HUES48 (cell line): ENCODE measurements around the gene ITFG2.
A peak's percentile ranks its signal among the peaks of the same experiment; 100 is the strongest.

Experiments used
- H3K27ac ChIP-seq: one replicate; pipeline ENCODE4 v1.7.0; 2013; ENCODE audit warnings: low read depth, low read length, inconsistent platforms
- H3K27me3 ChIP-seq: 2 replicates; pipeline ENCODE4 v1.6.1; 2013; ENCODE audit warnings: mild to moderate bottlenecking, low read length; ENCODE audit not compliant: control insufficient read depth, insufficient read depth
- H3K36me3 ChIP-seq: 2 replicates; pipeline ENCODE4 v1.6.1; 2013; ENCODE audit warnings: low read length; ENCODE audit not compliant: control insufficient read depth, insufficient read depth
- H3K4me1 ChIP-seq: 2 replicates; pipeline ENCODE4 v1.6.1; 2013; ENCODE audit warnings: mild to moderate bottlenecking, low read length; ENCODE audit not compliant: control insufficient read depth, insufficient read depth
- H3K4me3 ChIP-seq: 2 replicates; pipeline ENCODE4 v1.5.1; 2013; ENCODE audit warnings: mild to moderate bottlenecking, low read depth, low read length
- H3K9ac ChIP-seq: 2 replicates; pipeline ENCODE4 v1.6.1; 2013; ENCODE audit warnings: mild to moderate bottlenecking, low read depth, low read length, moderate library complexity
- H3K9me3 ChIP-seq: 2 replicates; pipeline ENCODE4 v1.6.1; 2013; ENCODE audit warnings: low read length; ENCODE audit not compliant: control insufficient read depth, insufficient read depth

ITFG2 gene

GRCh38 chr12:2776129-2776806, 36.2 kb upstream of the ITFG2 start:
- H3K4me1 ChIP-seq = peaks cover 15% of the 10 kb centered on the region
- H3K27ac ChIP-seq = no peak overlapping the region
- H3K9me3 ChIP-seq = no peaks in the 10 kb centered on the region
- no peaks in the 10 kb centered on the region for H3K36me3 ChIP-seq
- no peaks in the 10 kb centered on the region for H3K27me3 ChIP-seq
- no peak overlapping the region for H3K4me3 ChIP-seq
- no peak overlapping the region for H3K9ac ChIP-seq

DNA sequence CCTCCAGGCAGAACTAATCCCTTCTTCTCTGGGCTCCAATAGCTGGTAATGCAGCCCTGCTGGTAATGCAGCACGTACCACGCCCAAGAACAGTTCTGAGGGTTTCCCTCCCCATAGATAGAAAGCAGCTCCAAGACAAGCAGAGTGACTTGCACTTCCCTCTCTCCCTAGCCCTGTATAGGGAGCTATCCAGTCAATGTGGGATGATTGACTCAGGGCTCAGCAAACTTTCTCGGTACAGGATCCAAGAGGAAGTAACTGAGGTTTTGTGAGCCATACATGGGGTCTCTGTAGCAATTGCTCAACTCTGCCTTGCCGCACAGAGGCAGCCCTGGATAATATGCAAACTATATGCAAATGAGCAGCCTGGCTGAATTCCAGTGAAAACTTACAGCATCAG, 33.2 kb upstream of the ITFG2 start:
- Histone ChIP-seq H3K27me3 (peaks cover 7% of the 10 kb centered on the region; the same call in 1 of the 2 replicates), H3K36me3 (no peaks in the 10 kb centered on the region), H3K27ac (no peak overlapping the region)

GRCh38 chr12:2783936-2784600, 28.4 kb upstream of the ITFG2 start:
- Histone ChIP-seq H3K9ac (no peak overlapping the region), H3K4me1 (peaks cover 7% of the 10 kb centered on the region), H3K36me3 (no peaks in the 10 kb centered on the region), H3K9me3 (no peaks in the 10 kb centered on the region), H3K4me3 (no peak overlapping the region), H3K27ac (no peak overlapping the region), H3K27me3 (peaks cover 7% of the 10 kb centered on the region; the same call in 1 of the 2 replicates)

More for the DNA sequence above, 33.2 kb upstream of the ITFG2 start:
- H3K4me3 ChIP-seq = no peak overlapping the region
- H3K4me1 ChIP-seq = peaks cover 15% of the 10 kb centered on the region
- H3K9me3 ChIP-seq = no peaks in the 10 kb centered on the region
- no peak overlapping the region for H3K9ac ChIP-seq

- Histone ChIP-seq H3K9me3 (no peaks in the 10 kb centered on the region), H3K27me3 (peaks cover 7% of the 10 kb centered on the region; the same call in 1 of the 2 replicates), H3K4me1 (no peaks in the 10 kb centered on the region), H3K9ac (no peak overlapping the region), H3K4me3 (no peak overlapping the region), H3K36me3 (no peaks in the 10 kb centered on the region), H3K27ac (no peak overlapping the region)
These were observed 27.5 kb upstream of the ITFG2 start for GRCh38 chr12:2785017-2785416.

GRCh38 chr12:2791089-2791488, 21.4 kb upstream of the ITFG2 start:
- Histone ChIP-seq H3K27me3 (peaks cover 13% of the 10 kb centered on the region), H3K9me3 (no peaks in the 10 kb centered on the region)

GRCh38 chr12:2792671-2793500, 19.6 kb upstream of the ITFG2 start:
- peaks cover 16% of the 10 kb centered on the region for H3K36me3 ChIP-seq
- H3K9ac ChIP-seq = no peak overlapping the region
- H3K4me1 ChIP-seq = peaks cover 3% of the 10 kb centered on the region; the same call in 1 of the 2 replicates
- H3K9me3 ChIP-seq = no peaks in the 10 kb centered on the region
- H3K27ac ChIP-seq = no peak overlapping the region
- H3K4me3 ChIP-seq = no peak overlapping the region
- peaks cover 13% of the 10 kb centered on the region for H3K27me3 ChIP-seq

More at GRCh38 chr12:2791089-2791488, 21.4 kb upstream of the ITFG2 start:
- H3K4me1 ChIP-seq = peaks cover 3% of the 10 kb centered on the region; the same call in 1 of the 2 replicates
- H3K9ac ChIP-seq = no peak overlapping the region
- no peak overlapping the region for H3K4me3 ChIP-seq
- no peak overlapping the region for H3K27ac ChIP-seq
- no peaks in the 10 kb centered on the region for H3K36me3 ChIP-seq

- Histone ChIP-seq H3K4me1 (peaks cover 3% of the 10 kb centered on the region; the same call in 1 of the 2 replicates), H3K27me3 (peaks cover 13% of the 10 kb centered on the region), H3K36me3 (peaks cover 23% of the 10 kb centered on the region), H3K9me3 (no peaks in the 10 kb centered on the region), H3K4me3 (peak overlapping the region; percentile 84), H3K27ac (no peak overlapping the region), H3K9ac (no peak overlapping the region)
These were observed 18.9 kb upstream of the ITFG2 start for GRCh38 chr12:2793561-2793960.

DNA sequence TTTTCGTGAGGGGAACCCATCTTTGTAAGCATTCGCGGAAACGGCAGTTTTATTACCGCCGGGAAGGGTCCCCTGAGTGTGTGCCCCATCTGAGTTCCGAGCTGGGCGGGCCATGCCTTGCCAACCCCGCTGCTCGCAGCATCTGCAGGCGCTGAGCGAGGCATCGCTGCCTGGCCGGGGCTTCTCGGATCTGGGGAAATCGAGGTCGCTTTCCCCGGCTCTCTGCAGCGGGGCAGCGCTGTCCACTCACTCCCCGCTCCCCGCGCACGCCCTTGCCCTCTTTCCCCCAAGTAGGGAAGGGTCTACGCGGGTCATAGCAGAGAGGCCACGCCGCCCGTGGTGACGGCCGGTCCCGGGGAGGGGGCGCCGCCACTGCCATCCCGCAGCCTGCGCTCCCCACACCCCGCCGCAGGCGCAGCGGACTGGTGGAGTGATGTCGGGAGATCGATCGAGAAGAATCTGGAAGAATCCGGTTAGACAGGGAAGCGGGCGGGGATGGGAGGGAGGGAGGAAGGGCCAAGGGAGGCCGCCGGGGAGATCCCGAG, 18.2 kb upstream of the ITFG2 start:
- Histone ChIP-seq H3K36me3 (peaks cover 30% of the 10 kb centered on the region), H3K9me3 (no peaks in the 10 kb centered on the region), H3K4me1 (peaks cover 3% of the 10 kb centered on the region; the same call in 1 of the 2 replicates), H3K27ac (peak overlapping the region; percentile 72), H3K9ac (peak overlapping the region; percentile 75), H3K4me3 (peak overlapping the region; percentile 84), H3K27me3 (peaks cover 13% of the 10 kb centered on the region)

DNA sequence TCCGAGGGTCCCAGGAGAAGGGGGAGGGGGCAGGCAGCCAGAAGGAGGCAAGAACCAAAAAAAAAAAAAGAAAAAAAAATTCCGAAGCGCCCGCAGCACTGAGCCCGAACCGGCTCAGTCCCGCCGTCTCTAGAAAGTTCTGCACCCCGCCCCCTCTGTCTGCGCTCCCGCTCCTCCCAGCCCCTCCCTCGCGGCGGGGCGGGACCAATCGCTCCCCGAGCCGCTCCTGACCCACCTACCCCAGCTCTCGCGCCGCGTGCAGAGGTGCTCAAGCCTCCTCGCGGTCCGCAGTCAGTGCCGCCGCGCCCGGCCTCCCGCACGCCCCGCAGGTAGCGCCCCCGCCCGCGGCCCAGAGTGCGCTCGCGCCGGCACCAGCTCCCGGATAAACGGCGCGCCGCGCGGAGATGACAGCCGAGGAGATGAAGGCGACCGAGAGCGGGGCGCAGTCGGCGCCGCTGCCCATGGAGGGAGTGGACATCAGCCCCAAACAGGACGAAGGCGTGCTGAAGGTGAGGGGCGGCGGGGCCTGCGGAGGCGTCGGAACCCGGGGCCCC, 17.7 kb upstream of the ITFG2 start, which contains the start of gene FKBP4:
TSS of gene FKBP4 (plus strand) at position 235 of the 554 bp plus-strand sequence. CDS start at position 405, 170 bp downstream.
- Histone ChIP-seq H3K27me3 (peaks cover 13% of the 10 kb centered on the region), H3K36me3 (peaks cover 36% of the 10 kb centered on the region), H3K4me3 (peak within 1 kb of the TSS; percentile 84), H3K9me3 (no peaks in the 10 kb centered on the region), H3K4me1 (peaks cover 3% of the 10 kb centered on the region; the same call in 1 of the 2 replicates), H3K9ac (peak within 1 kb of the TSS; percentile 75), H3K27ac (peak within 1 kb of the TSS; percentile 72)
